ENCODE results near the gene ZBED4. TPM values are rescaled to one million over a fixed set of nuclear protein-coding genes. Genes with fewer than 3 reads are reported as not detected.

ZBED4 gene
- total RNA-seq, 1 donor from 2014 or later: 22.7 TPM

DNA sequence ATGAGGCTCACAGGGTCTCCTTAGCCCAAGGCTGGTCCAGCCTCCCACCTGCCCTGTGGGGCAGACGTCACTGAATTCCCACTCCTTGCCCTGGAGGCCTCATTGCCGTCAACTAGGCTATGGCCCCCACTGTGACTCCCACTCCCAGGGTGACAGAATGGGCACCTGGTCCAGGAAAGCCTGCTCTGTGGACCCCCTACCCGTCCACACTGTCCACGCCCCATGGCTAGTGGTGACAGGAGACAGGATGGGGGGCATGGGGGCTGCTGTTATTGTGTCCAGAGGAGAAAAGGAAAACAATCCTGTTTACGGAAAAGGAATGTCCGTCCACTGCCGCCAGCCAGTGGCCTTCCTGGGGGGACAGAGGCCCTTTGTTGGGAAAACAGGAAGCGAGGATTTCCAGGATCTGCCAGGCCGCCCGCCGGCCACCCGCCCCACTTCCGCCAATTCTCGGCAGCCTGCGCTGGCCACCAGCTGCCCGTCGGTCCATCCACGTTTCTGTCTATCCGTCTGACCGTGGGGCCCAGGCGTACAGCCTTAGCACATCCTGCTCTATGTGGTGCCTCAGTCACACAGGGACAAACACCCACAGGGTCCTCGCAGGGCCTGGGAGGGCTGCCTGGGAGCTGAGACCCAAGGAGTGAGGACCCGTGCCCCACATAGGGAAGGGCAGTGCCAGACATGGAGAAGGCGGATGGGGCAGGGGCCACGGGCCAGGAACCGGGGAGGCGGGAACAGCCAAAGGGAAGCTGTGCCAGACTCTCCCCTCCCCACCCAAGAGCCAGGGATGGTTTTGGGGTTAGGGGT lies 84.3 kb downstream of the ZBED4 start:
- H3K9me3 ChIP-seq (ENCODE audit: insufficient read depth, low read depth, low read length): no peaks in the 10 kb centered on the region
- H4K20me1 ChIP-seq (ENCODE audit: insufficient read depth, low read length): no peaks in the 10 kb centered on the region
- no peak overlapping the region for H3K4me3 Mint-ChIP-seq (ENCODE audit: unreplicated experiment)
- H3K4me1 Mint-ChIP-seq (ENCODE audit: low read depth, unreplicated experiment): no peaks in the 10 kb centered on the region
- peaks cover 5% of the 10 kb centered on the region for H3K27me3 Mint-ChIP-seq (ENCODE audit: low read depth, unreplicated experiment)
- peaks cover 4% of the 10 kb centered on the region for H3K9me3 Mint-ChIP-seq (ENCODE audit: unreplicated experiment)
- DNase-seq (ENCODE audit: low read depth) (no peak), FAIRE-seq (no peak)
- no peaks in the 10 kb centered on the region for H3K36me3 ChIP-seq (ENCODE audit: insufficient read depth, low read length)
- no peak overlapping the region for H3K9ac ChIP-seq (ENCODE audit: low read length)
- no peak overlapping the region for H3K27ac ChIP-seq (ENCODE audit: low read depth, low read length)
- H3K27me3 ChIP-seq (ENCODE audit: insufficient read depth, low read length): no peaks in the 10 kb centered on the region
- H3K4me1 ChIP-seq (ENCODE audit: insufficient read depth, low read length): peaks cover 18% of the 10 kb centered on the region
- no peak overlapping the region for H3K4me3 ChIP-seq (ENCODE audit: insufficient read depth, low read depth, low read length)
- H3K4me2 ChIP-seq (ENCODE audit: low read length): no peak overlapping the region
- H3K36me3 Mint-ChIP-seq (ENCODE audit: low read depth, unreplicated experiment): no peaks in the 10 kb centered on the region
- H3K27ac Mint-ChIP-seq (ENCODE audit: unreplicated experiment): no peak overlapping the region
- no peak overlapping the region for H2AFZ ChIP-seq (ENCODE audit: low read depth, low read length)
- TF ChIP-seq, protein P1, sequence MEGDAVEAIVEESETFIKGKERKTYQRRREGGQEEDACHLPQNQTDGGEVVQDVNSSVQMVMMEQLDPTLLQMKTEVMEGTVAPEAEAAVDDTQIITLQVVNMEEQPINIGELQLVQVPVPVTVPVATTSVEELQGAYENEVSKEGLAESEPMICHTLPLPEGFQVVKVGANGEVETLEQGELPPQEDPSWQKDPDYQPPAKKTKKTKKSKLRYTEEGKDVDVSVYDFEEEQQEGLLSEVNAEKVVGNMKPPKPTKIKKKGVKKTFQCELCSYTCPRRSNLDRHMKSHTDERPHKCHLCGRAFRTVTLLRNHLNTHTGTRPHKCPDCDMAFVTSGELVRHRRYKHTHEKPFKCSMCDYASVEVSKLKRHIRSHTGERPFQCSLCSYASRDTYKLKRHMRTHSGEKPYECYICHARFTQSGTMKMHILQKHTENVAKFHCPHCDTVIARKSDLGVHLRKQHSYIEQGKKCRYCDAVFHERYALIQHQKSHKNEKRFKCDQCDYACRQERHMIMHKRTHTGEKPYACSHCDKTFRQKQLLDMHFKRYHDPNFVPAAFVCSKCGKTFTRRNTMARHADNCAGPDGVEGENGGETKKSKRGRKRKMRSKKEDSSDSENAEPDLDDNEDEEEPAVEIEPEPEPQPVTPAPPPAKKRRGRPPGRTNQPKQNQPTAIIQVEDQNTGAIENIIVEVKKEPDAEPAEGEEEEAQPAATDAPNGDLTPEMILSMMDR (IDR thresholded peaks at IDR 0.05; ENCODE audit: insufficient read depth, low read depth, low read length): no peak
- TF ChIP-seq EZH2 (IDR thresholded peaks at IDR 0.05; ENCODE audit: insufficient read depth, low read length): no peak
- H3K79me2 ChIP-seq (ENCODE audit: insufficient read depth, low read length): no peaks in the 10 kb centered on the region

DNA sequence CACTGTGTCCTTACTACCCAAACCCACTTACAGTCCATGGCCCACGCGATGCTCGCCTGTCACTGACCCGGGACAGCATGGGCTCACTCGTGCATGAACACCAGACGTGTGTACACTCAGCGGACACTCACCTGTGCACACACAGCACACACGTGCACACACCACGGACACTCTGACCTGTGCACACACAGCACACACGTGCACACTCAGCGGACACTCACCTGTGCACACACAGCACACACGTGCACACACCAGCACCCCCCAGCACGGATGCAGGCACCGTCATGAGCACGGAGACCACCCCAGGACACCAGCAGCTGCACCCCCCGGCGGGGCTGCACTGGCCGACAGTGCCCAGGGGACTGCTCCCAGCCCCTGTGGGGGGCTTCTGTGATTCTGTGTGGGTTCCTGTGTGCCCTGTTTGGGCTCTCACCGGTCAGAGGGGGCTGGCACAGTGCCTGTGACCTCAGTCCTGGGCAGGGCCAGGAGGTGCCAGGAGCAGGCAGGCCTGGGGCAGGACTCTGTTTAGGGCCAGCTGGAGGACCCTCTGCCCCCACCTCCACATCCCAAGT lies 85.0 kb downstream of the ZBED4 start:
- H3K9ac ChIP-seq (ENCODE audit: low read length): no peak overlapping the region
- H3K79me2 ChIP-seq (ENCODE audit: insufficient read depth, low read length): no peaks in the 10 kb centered on the region
- Mint-ChIP-seq H3K4me1 (ENCODE audit: low read depth, unreplicated experiment) (no peaks in the 10 kb centered on the region), H3K27ac (ENCODE audit: unreplicated experiment) (no peak overlapping the region), H3K27me3 (ENCODE audit: low read depth, unreplicated experiment) (peaks cover 2% of the 10 kb centered on the region), H3K4me3 (ENCODE audit: unreplicated experiment) (no peak overlapping the region), H3K36me3 (ENCODE audit: low read depth, unreplicated experiment) (no peaks in the 10 kb centered on the region), H3K9me3 (ENCODE audit: unreplicated experiment) (peaks cover 2% of the 10 kb centered on the region)
- peaks cover 18% of the 10 kb centered on the region for H3K4me1 ChIP-seq (ENCODE audit: insufficient read depth, low read length)
- H4K20me1 ChIP-seq (ENCODE audit: insufficient read depth, low read length): no peaks in the 10 kb centered on the region
- no peaks in the 10 kb centered on the region for H3K27me3 ChIP-seq (ENCODE audit: insufficient read depth, low read length)
- H2AFZ ChIP-seq (ENCODE audit: low read depth, low read length): no peak overlapping the region
- no peak overlapping the region for H3K4me3 ChIP-seq (ENCODE audit: insufficient read depth, low read depth, low read length)
- H3K4me2 ChIP-seq (ENCODE audit: low read length): no peak overlapping the region
- H3K27ac ChIP-seq (ENCODE audit: low read depth, low read length): no peak overlapping the region
- H3K36me3 ChIP-seq (ENCODE audit: insufficient read depth, low read length): no peaks in the 10 kb centered on the region
- H3K9me3 ChIP-seq (ENCODE audit: insufficient read depth, low read depth, low read length): no peaks in the 10 kb centered on the region
- FAIRE-seq: no peak
- no peak for DNase-seq (ENCODE audit: low read depth)
- TF ChIP-seq EZH2 (IDR thresholded peaks at IDR 0.05; ENCODE audit: insufficient read depth, low read length): no peak
- TF ChIP-seq, protein P1 (IDR thresholded peaks at IDR 0.05; ENCODE audit: insufficient read depth, low read depth, low read length): no peak

Other genes starting within 250 kb of the ZBED4 start
- gene BRD1, start 26.0 kb upstream of the ZBED4 start, total RNA-seq: 30.0 and 32.4 TPM in 2 replicates
- 23.8 and 26.2 TPM in 2 replicates for gene ALG12, start 64.6 kb downstream of the ZBED4 start, total RNA-seq
- gene CRELD2, start 64.8 kb downstream of the ZBED4 start, total RNA-seq: 49.6 and 58.2 TPM in 2 replicates
- 15.1 and 15.5 TPM in 2 replicates for gene PIM3, start 106.9 kb downstream of the ZBED4 start, total RNA-seq
- not detected in 2 replicates for gene IL17REL, start 158.9 kb downstream of the ZBED4 start, total RNA-seq
- gene TTLL8, start 204.5 kb downstream of the ZBED4 start, total RNA-seq: not detected in 2 replicates
- gene MLC1, start 231.6 kb downstream of the ZBED4 start, total RNA-seq: 0.09 and 0.70 TPM in 2 replicates
- gene MOV10L1, start 236.2 kb downstream of the ZBED4 start, total RNA-seq: 0.61 and 0.62 TPM in 2 replicates

All from astrocyte (in vitro differentiated cells and primary cell).